Hypothalamus (tissue), 51 donors: ENCODE data around the gene ANO2.
A peak's percentile ranks its signal among the peaks of the same experiment; 100 is the strongest.
"Not testable (repeated sequence)": the region's sequence is repeated elsewhere in the genome, so short reads cannot be mapped to it uniquely, and the experiment has no call there.

ENCODE experiments used
- DNase-seq, 51 donors: peaks; one replicate each; lab custom pipeline; 2025; lab: John Stamatoyannopoulos, UW

The ANO2 gene

GRCh38 chr12:5567016-5567725, 377.9 kb downstream of the ANO2 start:
- peak in 3 of 51 donors; percentile 4 to 7 (median 6) for DNase-seq

GRCh38 chr12:5565933-5566599, 379.0 kb downstream of the ANO2 start:
- DNase-seq: no peak

DNA sequence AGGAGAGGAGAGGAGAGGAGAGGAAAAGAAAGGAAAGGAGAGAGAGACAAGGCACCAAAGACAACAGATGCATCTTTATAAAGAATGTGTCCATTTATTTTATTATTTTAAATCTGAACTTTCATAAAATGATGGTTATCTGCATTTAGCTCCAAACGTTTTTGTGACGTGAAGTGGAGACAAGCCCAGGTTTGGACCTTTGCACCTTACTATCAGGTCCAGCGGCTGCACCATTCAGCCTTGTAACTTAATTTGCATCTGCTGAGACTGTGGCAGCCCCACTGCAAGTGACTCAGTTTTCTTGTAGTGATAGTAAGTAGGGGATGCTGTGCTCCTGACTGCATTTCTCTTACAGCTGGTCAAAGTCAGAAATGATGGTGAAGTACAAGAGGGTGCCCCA, 382.5 kb downstream of the ANO2 start:
- no peak for DNase-seq

GRCh38 chr12:5561846-5562245, 383.2 kb downstream of the ANO2 start:
- DNase-seq: no peak

- no peak for DNase-seq
These were observed 384.0 kb downstream of the ANO2 start for GRCh38 chr12:5561057-5561456.

DNA sequence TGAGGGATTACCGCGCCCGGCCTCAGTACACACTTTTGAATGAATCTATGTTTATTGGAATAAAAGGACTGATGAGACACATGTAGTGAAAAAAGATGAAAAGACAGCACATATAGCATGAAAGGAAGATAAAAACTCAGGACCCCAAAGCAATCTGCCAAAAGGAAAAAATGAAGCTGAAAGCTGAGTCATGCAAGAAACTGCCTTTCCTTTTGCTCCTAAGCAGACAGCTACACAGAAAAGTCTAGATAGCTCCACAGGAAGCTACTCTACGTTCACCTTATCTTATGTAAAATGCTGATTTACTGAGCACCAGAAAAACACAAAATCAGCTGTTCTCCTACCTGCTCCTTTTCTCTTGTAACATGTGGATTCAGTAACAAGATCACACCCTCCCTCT, 384.8 kb downstream of the ANO2 start:
- DNase-seq: no peak

DNA sequence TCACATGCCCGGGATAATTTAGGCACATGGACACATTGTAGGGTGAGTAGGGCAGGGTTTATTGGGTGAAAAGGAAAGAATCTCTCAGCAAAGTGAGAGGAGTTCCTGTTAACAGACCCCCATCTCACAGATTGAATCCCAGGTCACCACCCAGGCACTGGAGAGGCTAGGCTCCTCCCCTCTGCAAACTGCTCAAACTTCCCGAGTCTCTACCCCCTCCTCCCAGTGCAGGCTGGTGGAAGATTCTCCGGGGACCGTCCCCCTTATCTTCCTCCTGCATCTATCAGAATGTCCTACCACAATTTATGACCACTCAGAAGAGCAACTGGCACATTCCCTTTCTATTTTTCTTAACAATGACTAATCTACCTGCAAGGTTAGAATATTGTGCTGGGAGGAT, 387.2 kb downstream of the ANO2 start:
- DNase-seq: no peak

DNA sequence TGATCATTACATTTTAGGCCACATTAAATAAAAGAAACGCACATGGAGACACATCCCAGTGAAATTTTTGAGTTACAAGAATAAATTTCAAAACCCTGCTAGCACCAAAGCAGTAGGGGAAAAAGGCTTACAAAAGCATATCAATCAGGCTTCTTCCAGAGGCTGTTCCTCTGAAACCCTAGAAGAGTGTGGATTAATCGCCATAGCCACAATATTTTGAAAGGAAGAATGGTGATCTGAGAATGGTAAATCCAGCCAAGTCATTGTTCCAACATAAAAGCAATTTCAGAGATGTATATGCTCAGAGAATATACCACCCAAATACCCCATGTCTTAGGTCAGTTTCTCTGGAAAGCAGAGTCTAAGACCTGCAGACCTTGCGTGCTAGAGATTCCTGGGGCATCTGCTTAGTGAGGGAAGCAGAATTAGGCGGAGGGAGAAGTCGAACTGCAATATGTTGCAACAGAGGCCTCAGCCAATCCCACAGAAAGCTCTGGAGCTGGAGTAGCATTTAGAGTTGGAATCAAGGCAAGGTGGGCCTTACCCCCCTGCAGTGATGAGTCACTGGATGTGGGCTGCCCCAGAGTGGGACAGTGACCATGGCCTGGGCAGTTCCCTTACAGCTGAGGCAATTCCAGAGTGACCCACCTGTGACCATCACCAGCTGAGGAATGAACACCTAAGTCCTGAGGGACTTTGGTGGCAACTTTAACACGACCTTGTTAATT, 387.9 kb downstream of the ANO2 start:
- no peak for DNase-seq

GRCh38 chr12:5556033-5556614, 388.9 kb downstream of the ANO2 start:
- DNase-seq: no peak

- no peak for DNase-seq
These were observed 390.3 kb downstream of the ANO2 start for GRCh38 chr12:5554711-5555110.

DNA sequence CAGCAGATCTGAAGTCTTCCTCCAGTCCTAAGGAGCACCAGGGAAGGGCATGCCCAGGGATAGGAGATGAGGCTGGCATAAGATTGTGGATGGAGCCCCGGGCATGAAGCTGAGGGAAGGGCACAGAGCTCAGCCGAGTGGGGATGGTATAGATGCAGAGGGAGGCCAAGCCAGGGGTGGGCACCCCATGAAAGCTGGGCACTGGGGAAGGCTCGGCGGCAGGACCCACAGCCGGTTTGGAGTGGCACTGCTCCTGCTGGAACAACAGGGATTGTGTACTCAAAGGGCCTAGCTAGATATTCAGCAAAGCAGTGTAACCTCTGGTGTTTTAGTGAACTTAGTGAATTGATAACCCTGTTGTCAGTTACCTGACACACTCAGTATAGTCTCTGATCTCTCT, 396.0 kb downstream of the ANO2 start:
- no peak for DNase-seq

GRCh38 chr12:5548152-5548943, 396.7 kb downstream of the ANO2 start:
- no peak for DNase-seq

GRCh38 chr12:5546616-5547015, 398.4 kb downstream of the ANO2 start:
- no peak for DNase-seq

DNA sequence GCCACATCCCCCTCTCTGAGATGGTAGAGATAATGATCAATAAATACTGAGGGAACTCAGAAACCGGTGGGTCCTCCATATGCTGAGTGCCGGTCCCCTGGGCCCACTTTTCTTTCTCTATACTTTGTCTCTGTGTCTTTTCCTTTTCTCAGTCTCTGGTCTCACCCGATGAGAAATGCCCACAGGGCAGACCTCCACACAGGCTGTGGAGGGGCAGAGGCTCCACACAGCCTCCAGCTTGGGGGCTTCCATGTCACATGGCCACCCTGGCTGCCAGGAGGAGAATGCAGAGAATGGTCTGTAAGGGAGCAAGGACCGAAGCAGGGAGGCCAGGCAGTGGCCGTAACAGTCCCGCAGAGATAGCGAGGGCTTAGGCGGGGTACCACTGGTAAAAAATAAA, 407.3 kb downstream of the ANO2 start:
- DNase-seq: no peak

DNA sequence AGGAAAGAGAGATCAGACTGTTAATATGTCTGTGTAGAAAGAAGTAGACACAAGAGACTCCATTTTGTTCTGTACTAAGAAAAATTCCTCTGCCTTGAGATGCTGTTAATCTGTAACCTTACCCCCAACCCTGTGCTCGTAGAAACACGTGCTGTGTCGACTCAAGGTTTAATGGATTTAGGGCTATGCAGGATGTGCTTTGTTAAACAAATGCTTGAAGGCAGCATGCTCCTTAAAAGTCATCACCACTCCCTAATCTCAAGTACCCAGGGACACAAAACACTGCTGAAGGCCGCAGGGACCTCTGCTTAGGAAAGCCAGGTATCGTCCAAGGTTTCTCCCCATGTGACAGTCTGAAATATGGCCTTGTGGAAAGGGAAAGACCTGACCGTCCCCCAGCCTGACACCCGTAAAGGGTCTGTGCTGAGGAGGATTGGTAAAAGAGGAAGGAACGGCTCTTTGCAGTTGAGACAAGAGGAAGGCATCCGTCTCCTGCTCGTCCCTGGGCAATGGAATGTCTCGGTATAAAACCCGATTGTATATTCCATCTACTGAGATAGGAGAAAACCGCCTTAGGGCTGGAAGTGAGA, 407.9 kb downstream of the ANO2 start:
- DNase-seq: not testable (repeated sequence)

- DNase-seq: no peak
These were observed 409.5 kb downstream of the ANO2 start for GRCh38 chr12:5535541-5535940.

- no peak for DNase-seq
These were observed 410.4 kb downstream of the ANO2 start for GRCh38 chr12:5534426-5535199.

- no peak for DNase-seq
These were observed 411.7 kb downstream of the ANO2 start for GRCh38 chr12:5533368-5533767.

GRCh38 chr12:5525783-5526367, 419.2 kb downstream of the ANO2 start:
- DNase-seq: no peak
